Neural cell (in vitro differentiated cells): ENCODE measurements around the gene AHI1. TPM values are rescaled to one million over a fixed set of nuclear protein-coding genes. Genes with fewer than 3 reads are reported as not detected.

ENCODE experiments used
- H2AFZ ChIP-seq: fragments of 200-600, 300-800 bp; sonication (generic), shearing (Covaris generic); 2 replicates; pipeline ENCODE4 v1.6.0; 2014; ENCODE audit warnings: low read depth, mild to moderate bottlenecking, antibody characterized with exemption, low read length, moderate library complexity
- H3F3A ChIP-seq: fragments of 200-600 bp; shearing (Covaris generic); 2 replicates; pipeline ENCODE4 v1.6.1; 2016; ENCODE audit warnings: mild to moderate bottlenecking, moderate library complexity, mixed read lengths, antibody characterized with exemption, low read length; ENCODE audit not compliant: insufficient read depth, poor library complexity, severe bottlenecking
- H3K27ac ChIP-seq: fragments of 200-600, 300-800 bp; sonication (generic), shearing (Covaris generic); 2 replicates; pipeline ENCODE4 v1.5.1; 2014; ENCODE audit warnings: mild to moderate bottlenecking, low read length, moderate library complexity
- H3K27me3 ChIP-seq: fragments of 300-800, 200-600 bp; sonication (generic), shearing (Covaris generic); 2 replicates; pipeline ENCODE4 v1.6.0; 2014; ENCODE audit warnings: mild to moderate bottlenecking, low read depth, low read length, moderate library complexity; ENCODE audit not compliant: insufficient read depth
- H3K36me3 ChIP-seq: fragments of 300-800, 200-600 bp; sonication (generic), shearing (Covaris generic); 2 replicates; pipeline ENCODE4 v1.5.1; 2014; ENCODE audit warnings: mild to moderate bottlenecking, antibody characterized with exemption, low read length, moderate library complexity; ENCODE audit not compliant: insufficient read depth
- H3K4me2 ChIP-seq: fragments of 300-800, 200-600 bp; sonication (generic), shearing (Covaris generic); 2 replicates; pipeline ENCODE4 v1.6.0; 2014; ENCODE audit warnings: mild to moderate bottlenecking, low read length
- H3K4me3 ChIP-seq: fragments of 300-800, 200-600 bp; sonication (generic), shearing (Covaris generic); 2 replicates; pipeline ENCODE4 v1.5.1; 2014; ENCODE audit warnings: mild to moderate bottlenecking, low read length, moderate library complexity
- H3K79me2 ChIP-seq: fragments of 200-600 bp; shearing (Covaris generic); replicated peaks from 2 replicates; pipeline ENCODE4 v1.6.0; 2014; ENCODE audit warnings: mild to moderate bottlenecking, low read length, moderate library complexity; ENCODE audit not compliant: insufficient read depth
- H3K9ac ChIP-seq: fragments of 300-800, 200-600 bp; sonication (generic), shearing (Covaris generic); 2 replicates; pipeline ENCODE4 v1.6.1; 2016; ENCODE audit warnings: mild to moderate bottlenecking, low read length, mixed read lengths
- H3K9me2 ChIP-seq: fragments of 200-600 bp; shearing (Covaris generic); 2 replicates; pipeline ENCODE4 v1.6.1; 2016; ENCODE audit warnings: mild to moderate bottlenecking, low read length, mixed read lengths; ENCODE audit not compliant: insufficient read depth
- H3K9me3 ChIP-seq: fragments of 200-600, 300-800 bp; sonication (generic), shearing (Covaris generic); 2 replicates; pipeline ENCODE4 v1.6.1; 2016; ENCODE audit warnings: mild to moderate bottlenecking, mixed run types, low read length, moderate library complexity, mixed read lengths
- H4K20me1 ChIP-seq: fragments of 200-600 bp; shearing (Covaris generic); 2 replicates; pipeline ENCODE4 v1.6.1; 2016; ENCODE audit warnings: mild to moderate bottlenecking, mixed run types; ENCODE audit not compliant: insufficient read depth
- CTCF ChIP-seq: fragments of 450-650 bp; IDR thresholded peaks from 2 replicates; pipeline ENCODE4 v1.5.1; 2014; ENCODE audit warnings: antibody characterized with exemption, mild to moderate bottlenecking, moderate library complexity; ENCODE audit not compliant: poor library complexity, severe bottlenecking
- EP300 ChIP-seq: fragments of 450-650 bp; conservative IDR thresholded peaks from 2 replicates; pipeline ENCODE4 v1.6.1; 2014; ENCODE audit warnings: antibody characterized with exemption, mild to moderate bottlenecking, moderate library complexity; ENCODE audit not compliant: poor library complexity, severe bottlenecking
- EZH2 ChIP-seq: fragments of 200-600, 300-800 bp; shearing (Covaris generic), sonication (generic); IDR thresholded peaks from 2 replicates; pipeline ENCODE4 v1.6.1; 2014; ENCODE audit warnings: antibody characterized with exemption, low read length, borderline replicate concordance, mild to moderate bottlenecking; ENCODE audit not compliant: insufficient read depth, poor library complexity, severe bottlenecking
- MXI1 ChIP-seq: fragments of 450-650 bp; conservative IDR thresholded peaks from 2 replicates; pipeline ENCODE4 v1.6.1; 2014; ENCODE audit warnings: antibody characterized with exemption, mild to moderate bottlenecking; ENCODE audit not compliant: poor library complexity, severe bottlenecking
- POLR2AphosphoS5 ChIP-seq: IDR thresholded peaks from 2 replicates; pipeline ENCODE4 v1.6.1; 2012
- RAD21 ChIP-seq: fragments of 450-650 bp; conservative IDR thresholded peaks from 2 replicates; pipeline ENCODE4 v1.6.1; 2014; ENCODE audit warnings: antibody characterized with exemption, mild to moderate bottlenecking, moderate library complexity
- REST ChIP-seq: IDR thresholded peaks from 2 replicates; pipeline ENCODE4 v1.6.1; 2012; ENCODE audit warnings: borderline replicate concordance
- SMC3 ChIP-seq: fragments of 450-650 bp; conservative IDR thresholded peaks from 2 replicates; pipeline ENCODE4 v1.6.1; 2014; ENCODE audit warnings: antibody characterized with exemption, mild to moderate bottlenecking, moderate library complexity; ENCODE audit not compliant: poor library complexity
- TAF1 ChIP-seq: IDR thresholded peaks from 2 replicates; pipeline ENCODE4 v1.6.1; 2012; ENCODE audit warnings: low read depth
- polyA plus RNA-seq: library from polyadenylated mRNA; depleted of rRNA; stranded (reverse); fragments of >200 nt; gene quantifications from 2 replicates; pipeline ENCODE4 v1.2.3, GENCODE V29; 2014

Gene AHI1
- polyA plus RNA-seq, 1 donor from 2014 or later: 58.2 TPM

GRCh38 chr6:135323979-135324378, 173.6 kb downstream of the AHI1 start:
- H3K4me3 ChIP-seq: no peak overlapping the region
- H3K9me2 ChIP-seq: no peaks in the 10 kb centered on the region
- no peak overlapping the region for H3K27ac ChIP-seq
- H3K9me3 ChIP-seq: no peaks in the 10 kb centered on the region
- no peaks in the 10 kb centered on the region for H3K79me2 ChIP-seq
- no peak overlapping the region for H3K4me2 ChIP-seq
- H3F3A ChIP-seq: no peaks in the 10 kb centered on the region
- no peaks in the 10 kb centered on the region for H3K27me3 ChIP-seq
- H2AFZ ChIP-seq: no peak overlapping the region
- TF ChIP-seq CTCF: no peak
- no peak for TF ChIP-seq MXI1
- no peak for TF ChIP-seq TAF1
- TF ChIP-seq RAD21: no peak
- no peak for TF ChIP-seq EZH2
- TF ChIP-seq REST: no peak
- no peak for TF ChIP-seq EP300
- TF ChIP-seq SMC3: no peak
- TF ChIP-seq POLR2AphosphoS5: no peak
- no peak overlapping the region for H3K9ac ChIP-seq
- H3K36me3 ChIP-seq: no peaks in the 10 kb centered on the region
- H4K20me1 ChIP-seq: no peaks in the 10 kb centered on the region

GRCh38 chr6:135323202-135323668, 174.3 kb downstream of the AHI1 start:
- TF ChIP-seq RAD21: no peak
- no peak for TF ChIP-seq MXI1
- TF ChIP-seq EP300: no peak
- TF ChIP-seq REST: no peak
- no peak for TF ChIP-seq TAF1
- no peak for TF ChIP-seq POLR2AphosphoS5
- TF ChIP-seq EZH2: no peak
- no peak for TF ChIP-seq SMC3
- TF ChIP-seq CTCF: no peak

More at GRCh38 chr6:135323202-135323668, 174.3 kb downstream of the AHI1 start:
- no peaks in the 10 kb centered on the region for H4K20me1 ChIP-seq
- no peaks in the 10 kb centered on the region for H3K9me3 ChIP-seq
- no peaks in the 10 kb centered on the region for H3K9me2 ChIP-seq
- no peak overlapping the region for H3K4me3 ChIP-seq
- no peaks in the 10 kb centered on the region for H3K36me3 ChIP-seq
- no peaks in the 10 kb centered on the region for H3K79me2 ChIP-seq
- no peaks in the 10 kb centered on the region for H3F3A ChIP-seq
- H3K9ac ChIP-seq: no peak overlapping the region
- no peak overlapping the region for H3K27ac ChIP-seq
- H2AFZ ChIP-seq: no peak overlapping the region
- no peaks in the 10 kb centered on the region for H3K27me3 ChIP-seq
- H3K4me2 ChIP-seq: no peak overlapping the region
